B cell (primary cell): Measurements from ENCODE around the gene ARMC9.

Experiments
- EZH2 ChIP-seq: IDR thresholded peaks from 2 replicates; pipeline ENCODE4 v1.6.1; 2012; ENCODE audit warnings: borderline replicate concordance, low read depth, mild to moderate bottlenecking, moderate library complexity, low read length; ENCODE audit not compliant: insufficient read depth, poor library complexity, severe bottlenecking
- TF ChIP-seq, protein P1 (sequence below): fragments of 200-600 bp; IDR thresholded peaks from one replicate; pipeline ENCODE4 v1.8.0; 2022; ENCODE audit warnings: antibody characterized with exemption, mild to moderate bottlenecking

- TF ChIP-seq, protein P1, sequence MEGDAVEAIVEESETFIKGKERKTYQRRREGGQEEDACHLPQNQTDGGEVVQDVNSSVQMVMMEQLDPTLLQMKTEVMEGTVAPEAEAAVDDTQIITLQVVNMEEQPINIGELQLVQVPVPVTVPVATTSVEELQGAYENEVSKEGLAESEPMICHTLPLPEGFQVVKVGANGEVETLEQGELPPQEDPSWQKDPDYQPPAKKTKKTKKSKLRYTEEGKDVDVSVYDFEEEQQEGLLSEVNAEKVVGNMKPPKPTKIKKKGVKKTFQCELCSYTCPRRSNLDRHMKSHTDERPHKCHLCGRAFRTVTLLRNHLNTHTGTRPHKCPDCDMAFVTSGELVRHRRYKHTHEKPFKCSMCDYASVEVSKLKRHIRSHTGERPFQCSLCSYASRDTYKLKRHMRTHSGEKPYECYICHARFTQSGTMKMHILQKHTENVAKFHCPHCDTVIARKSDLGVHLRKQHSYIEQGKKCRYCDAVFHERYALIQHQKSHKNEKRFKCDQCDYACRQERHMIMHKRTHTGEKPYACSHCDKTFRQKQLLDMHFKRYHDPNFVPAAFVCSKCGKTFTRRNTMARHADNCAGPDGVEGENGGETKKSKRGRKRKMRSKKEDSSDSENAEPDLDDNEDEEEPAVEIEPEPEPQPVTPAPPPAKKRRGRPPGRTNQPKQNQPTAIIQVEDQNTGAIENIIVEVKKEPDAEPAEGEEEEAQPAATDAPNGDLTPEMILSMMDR, result no peak
- TF ChIP-seq EZH2, result no peak
Measured at GRCh38 chr2:231332388-231332787, 134.0 kb downstream of the ARMC9 start.
